VCaP (cell line): Measurements from ENCODE around the gene NEU1.
"Not testable (repeated sequence)": the region's sequence is repeated elsewhere in the genome, so short reads cannot be mapped to it uniquely, and the experiment has no call there.

Experiments
- H3K27ac ChIP-seq: fragments of 450-650 bp; 2 replicates; pipeline ENCODE4 v1.5.1; 2017
- TF ChIP-seq, protein P1 (sequence below): fragments of 450-650 bp; conservative IDR thresholded peaks from 2 replicates; pipeline ENCODE4 v1.5.1; 2017; ENCODE audit warnings: mild to moderate bottlenecking, moderate library complexity

Gene NEU1

DNA sequence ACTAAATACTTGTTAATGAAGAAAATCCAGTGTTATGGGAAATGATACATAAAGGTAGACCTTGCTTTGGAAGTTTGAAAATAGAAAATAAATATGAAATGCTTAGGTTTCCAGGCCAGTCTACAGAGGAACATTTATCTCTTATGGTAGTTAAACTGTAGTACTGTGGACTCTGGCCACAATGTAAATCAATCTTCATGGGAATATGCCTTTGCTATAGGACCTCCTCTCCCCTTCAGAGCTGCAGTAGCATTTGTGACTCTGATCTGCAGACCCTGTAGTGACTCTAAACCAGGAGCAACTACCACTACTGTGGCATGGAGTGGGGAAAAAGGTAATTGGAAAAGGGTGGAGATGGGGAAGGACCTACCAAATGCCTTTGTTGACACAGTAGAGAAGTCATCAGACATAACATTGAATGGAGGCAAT lies 42.7 kb downstream of the NEU1 start:
- TF ChIP-seq, protein P1, sequence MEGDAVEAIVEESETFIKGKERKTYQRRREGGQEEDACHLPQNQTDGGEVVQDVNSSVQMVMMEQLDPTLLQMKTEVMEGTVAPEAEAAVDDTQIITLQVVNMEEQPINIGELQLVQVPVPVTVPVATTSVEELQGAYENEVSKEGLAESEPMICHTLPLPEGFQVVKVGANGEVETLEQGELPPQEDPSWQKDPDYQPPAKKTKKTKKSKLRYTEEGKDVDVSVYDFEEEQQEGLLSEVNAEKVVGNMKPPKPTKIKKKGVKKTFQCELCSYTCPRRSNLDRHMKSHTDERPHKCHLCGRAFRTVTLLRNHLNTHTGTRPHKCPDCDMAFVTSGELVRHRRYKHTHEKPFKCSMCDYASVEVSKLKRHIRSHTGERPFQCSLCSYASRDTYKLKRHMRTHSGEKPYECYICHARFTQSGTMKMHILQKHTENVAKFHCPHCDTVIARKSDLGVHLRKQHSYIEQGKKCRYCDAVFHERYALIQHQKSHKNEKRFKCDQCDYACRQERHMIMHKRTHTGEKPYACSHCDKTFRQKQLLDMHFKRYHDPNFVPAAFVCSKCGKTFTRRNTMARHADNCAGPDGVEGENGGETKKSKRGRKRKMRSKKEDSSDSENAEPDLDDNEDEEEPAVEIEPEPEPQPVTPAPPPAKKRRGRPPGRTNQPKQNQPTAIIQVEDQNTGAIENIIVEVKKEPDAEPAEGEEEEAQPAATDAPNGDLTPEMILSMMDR, result no peak

DNA sequence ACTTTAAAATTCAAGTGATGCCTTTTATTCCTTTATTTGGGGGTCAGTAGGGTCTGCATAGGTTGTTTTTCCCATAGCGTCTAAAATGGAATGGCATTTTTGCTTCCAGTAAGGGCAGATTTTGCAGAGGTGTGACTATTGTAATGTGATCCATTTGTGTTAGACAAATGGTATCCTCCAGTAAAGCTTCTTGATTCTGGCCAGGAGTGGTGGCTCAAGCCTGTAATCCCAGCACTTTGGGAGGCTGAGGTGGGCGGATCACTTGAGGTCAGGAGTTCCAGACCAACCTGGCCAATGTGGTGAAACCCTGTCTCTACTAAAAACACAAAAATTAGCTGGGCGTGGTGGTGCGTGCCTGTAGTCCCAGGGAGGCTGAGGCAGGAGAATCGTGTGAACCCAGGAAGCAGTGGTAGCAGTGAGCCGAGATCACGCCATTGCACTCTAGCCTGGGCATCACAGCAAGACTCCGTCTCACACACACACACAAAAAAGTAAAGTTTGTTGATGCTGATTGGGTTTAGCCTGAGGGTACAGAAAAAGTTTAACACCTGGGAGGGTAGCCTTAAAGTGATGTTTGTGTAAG lies 44.6 kb downstream of the NEU1 start:
- not testable (repeated sequence) for H3K27ac ChIP-seq

More for the DNA sequence above, 42.7 kb downstream of the NEU1 start:
- H3K27ac ChIP-seq, result no peak overlapping the region

DNA sequence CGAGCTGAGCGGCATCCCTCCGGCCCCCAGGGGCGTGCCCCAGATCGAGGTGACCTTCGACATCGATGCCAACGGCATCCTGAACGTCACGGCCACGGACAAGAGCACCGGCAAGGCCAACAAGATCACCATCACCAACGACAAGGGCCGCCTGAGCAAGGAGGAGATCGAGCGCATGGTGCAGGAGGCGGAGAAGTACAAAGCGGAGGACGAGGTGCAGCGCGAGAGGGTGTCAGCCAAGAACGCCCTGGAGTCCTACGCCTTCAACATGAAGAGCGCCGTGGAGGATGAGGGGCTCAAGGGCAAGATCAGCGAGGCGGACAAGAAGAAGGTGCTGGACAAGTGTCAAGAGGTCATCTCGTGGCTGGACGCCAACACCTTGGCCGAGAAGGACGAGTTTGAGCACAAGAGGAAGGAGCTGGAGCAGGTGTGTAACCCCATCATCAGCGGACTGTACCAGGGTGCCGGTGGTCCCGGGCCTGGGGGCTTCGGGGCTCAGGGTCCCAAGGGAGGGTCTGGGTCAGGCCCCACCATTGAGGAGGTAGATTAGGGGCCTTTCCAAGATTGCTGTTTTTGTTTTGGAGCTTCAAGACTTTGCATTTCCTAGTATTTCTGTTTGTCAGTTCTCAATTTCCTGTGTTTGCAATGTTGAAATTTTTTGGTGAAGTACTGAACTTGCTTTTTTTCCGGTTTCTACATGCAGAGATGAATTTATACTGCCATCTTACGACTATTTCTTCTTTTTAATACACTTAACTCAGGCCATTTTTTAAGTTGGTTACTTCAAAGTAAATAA lies 45.3 kb downstream of the NEU1 start:
- H3K27ac ChIP-seq, result not testable (repeated sequence)

DNA sequence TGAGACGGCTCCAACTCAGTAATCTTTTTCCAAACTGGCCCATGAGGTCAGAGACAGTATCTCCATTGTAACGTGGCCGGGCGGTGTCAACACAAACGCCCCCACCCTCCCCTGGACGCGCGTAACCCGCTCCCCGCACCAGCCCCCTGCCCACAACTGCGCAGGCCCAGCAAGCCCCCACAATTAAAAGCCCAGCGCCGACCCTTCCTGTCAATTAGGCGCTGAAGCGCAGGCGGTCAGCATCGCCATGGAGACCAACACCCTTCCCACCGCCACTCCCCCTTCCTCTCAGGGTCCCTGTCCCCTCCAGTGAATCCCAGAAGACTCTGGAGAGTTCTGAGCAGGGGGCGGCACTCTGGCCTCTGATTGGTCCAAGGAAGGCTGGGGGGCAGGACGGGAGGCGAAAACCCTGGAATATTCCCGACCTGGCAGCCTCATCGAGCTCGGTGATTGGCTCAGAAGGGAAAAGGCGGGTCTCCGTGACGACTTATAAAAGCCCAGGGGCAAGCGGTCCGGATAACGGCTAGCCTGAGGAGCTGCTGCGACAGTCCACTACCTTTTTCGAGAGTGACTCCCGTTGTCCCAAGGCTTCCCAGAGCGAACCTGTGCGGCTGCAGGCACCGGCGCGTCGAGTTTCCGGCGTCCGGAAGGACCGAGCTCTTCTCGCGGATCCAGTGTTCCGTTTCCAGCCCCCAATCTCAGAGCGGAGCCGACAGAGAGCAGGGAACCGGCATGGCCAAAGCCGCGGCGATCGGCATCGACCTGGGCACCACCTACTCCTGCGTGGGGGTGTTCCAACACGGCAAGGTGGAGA lies 47.4 kb downstream of the NEU1 start, which contains the start of the genes HSPA1A and HSPA1L:
HSPA1A (plus strand) TSS at position 519 of the 814 bp plus-strand sequence; CDS start at position 733, 214 bp downstream.
HSPA1L (minus strand) TSS at position 259 of the 814 bp plus-strand sequence. CDS start 3,311 bp downstream, outside the sequence.
- TF ChIP-seq, protein P1, result no peak
- H3K27ac ChIP-seq, result peak within 1 kb of the TSS; percentile 73

DNA sequence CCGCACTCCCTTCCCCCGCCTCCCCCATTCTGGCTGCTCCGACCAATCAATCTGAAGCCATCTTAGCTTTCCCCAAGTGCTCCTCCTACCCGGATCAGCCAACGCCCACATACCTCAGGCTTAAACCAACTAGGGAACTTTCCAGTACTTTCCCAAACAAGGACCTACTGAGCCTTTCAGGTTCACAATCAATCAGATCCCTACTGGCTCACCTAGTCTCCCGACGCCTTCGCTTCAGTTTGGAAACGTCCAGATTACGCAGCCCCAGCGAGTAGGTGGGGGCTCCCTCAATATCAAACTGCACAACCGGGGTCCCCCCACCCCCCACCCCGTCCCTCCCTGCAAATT lies 48.0 kb downstream of the NEU1 start:
- TF ChIP-seq, protein P1, result no peak
- H3K27ac ChIP-seq, result peak overlapping the region; percentile 73

DNA sequence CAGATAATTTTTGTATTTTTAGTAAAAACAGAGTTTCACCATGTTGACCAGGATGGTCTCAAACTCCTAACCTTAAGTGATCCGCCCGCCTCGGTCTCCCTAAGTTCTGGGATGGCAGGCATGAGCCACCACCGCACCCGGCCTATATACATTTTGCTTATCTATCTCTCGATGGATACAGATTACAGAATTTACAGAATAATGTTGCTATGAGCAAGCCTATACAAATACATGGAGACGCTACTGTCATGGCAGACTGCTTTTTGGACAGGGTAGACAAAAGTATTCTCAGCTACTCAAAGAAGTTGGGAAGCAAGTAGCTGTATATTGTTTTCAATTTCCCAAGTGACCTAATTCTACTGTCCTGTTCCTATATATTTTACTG lies 49.2 kb downstream of the NEU1 start:
- TF ChIP-seq, protein P1, result no peak
- 0 out of 2 replicates have a peak overlapping the region, but pooled peaks have one; percentile 73 for H3K27ac ChIP-seq

DNA sequence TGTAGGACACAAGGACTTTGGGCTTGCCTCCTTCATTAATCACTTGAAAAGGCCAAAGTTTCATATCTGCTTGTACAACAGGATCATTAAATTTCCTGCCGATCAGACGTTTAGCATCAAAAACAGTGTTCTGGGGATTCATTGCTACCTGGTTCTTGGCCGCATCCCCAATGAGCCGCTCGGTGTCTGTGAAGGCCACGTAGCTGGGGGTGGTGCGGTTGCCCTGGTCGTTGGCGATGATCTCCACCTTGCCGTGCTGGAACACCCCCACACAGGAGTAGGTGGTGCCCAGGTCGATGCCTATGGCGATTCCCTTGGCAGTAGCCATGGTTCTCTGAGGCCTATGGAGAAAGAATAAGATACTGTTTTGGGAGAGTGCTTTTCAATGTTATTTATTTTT lies 51.0 kb downstream of the NEU1 start:
- TF ChIP-seq, protein P1, result no peak

DNA sequence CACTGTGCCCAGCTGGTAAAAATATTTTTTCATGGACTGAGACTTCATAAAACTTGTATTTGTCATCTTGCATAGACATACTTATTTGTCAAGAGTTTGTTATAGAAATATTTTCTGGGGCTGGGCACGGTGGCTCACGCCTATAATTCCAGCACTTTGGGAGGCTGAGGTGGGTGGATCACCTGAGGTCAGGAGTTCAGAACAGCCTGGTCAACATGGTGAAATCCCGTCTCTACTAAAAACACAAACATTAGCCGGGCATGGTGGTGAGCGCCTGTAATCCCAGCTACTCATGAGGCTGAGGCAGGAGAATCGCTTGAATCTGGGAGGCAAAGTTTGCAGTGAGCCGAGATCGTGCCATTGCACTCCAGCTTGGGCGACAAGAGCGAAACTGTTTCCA lies 54.0 kb downstream of the NEU1 start:
- H3K27ac ChIP-seq, result peak overlapping the region; percentile 83; the same call in 1 of the 2 replicates

More for the DNA sequence above, 51.0 kb downstream of the NEU1 start:
- no peak overlapping the region for H3K27ac ChIP-seq
